Measurements from ENCODE around the gene PPCS.

Gene PPCS

DNA sequence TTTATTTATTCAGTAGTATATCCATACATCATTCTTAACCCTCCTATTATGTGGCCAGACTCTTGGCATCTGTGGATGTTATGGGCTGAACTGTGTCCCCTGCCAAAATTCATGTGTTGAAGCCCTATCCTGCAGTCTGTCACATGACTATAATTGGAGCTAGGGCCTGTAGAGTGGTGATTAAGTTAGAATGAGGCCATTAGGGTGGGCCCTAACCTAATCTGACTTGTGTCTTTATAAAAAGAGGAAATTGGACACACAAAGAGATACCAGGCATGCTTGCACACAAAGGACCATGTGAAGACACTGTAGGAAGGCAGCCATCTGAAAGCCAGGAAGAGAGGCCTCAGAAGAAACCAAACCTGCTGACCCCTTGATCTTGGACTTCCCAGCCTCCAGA is 7.1 kb upstream of the PPCS start:
- H3K27me3 ChIP-seq (ENCODE audit: control insufficient read depth in 5 of 5, insufficient read depth in 4 of 5, low read length in 5 of 5): no peaks in the 10 kb centered on the region
- H3K9me3 ChIP-seq (ENCODE audit: control insufficient read depth in 5 of 5, low read length in 5 of 5): no peaks in the 10 kb centered on the region
- no peaks in the 10 kb centered on the region for H3K4me1 ChIP-seq (ENCODE audit: control insufficient read depth in 5 of 5, insufficient read depth in 5 of 5, low read length in 5 of 5)
- H3K36me3 ChIP-seq (ENCODE audit: control insufficient read depth in 5 of 5, insufficient read depth in 5 of 5, low read length in 5 of 5): no peaks in the 10 kb centered on the region
- H3K4me3 ChIP-seq (ENCODE audit: low read depth in 1 of 5, low read length in 5 of 5): no peak overlapping the region
- no peak overlapping the region for H3K9ac ChIP-seq (ENCODE audit: low read length in 5 of 5)
- H3K27ac ChIP-seq (ENCODE audit: low read depth, low read length): no peak overlapping the region

GRCh38 chr1:42450061-42450460 is 6.3 kb upstream of the PPCS start:
- Histone ChIP-seq H3K9me3 (ENCODE audit: control insufficient read depth in 5 of 5, low read length in 5 of 5) (no peaks in the 10 kb centered on the region), H3K4me1 (ENCODE audit: control insufficient read depth in 5 of 5, insufficient read depth in 5 of 5, low read length in 5 of 5) (peaks cover 0 to 2% (median 0%) of the 10 kb centered on the region in 5 donors), H3K4me3 (ENCODE audit: low read depth in 1 of 5, low read length in 5 of 5) (no peak overlapping the region), H3K27ac (ENCODE audit: low read depth, low read length) (no peak overlapping the region), H3K27me3 (ENCODE audit: control insufficient read depth in 5 of 5, insufficient read depth in 4 of 5, low read length in 5 of 5) (no peaks in the 10 kb centered on the region), H3K9ac (ENCODE audit: low read length in 5 of 5) (no peak overlapping the region), H3K36me3 (ENCODE audit: control insufficient read depth in 5 of 5, insufficient read depth in 5 of 5, low read length in 5 of 5) (no peaks in the 10 kb centered on the region)

DNA sequence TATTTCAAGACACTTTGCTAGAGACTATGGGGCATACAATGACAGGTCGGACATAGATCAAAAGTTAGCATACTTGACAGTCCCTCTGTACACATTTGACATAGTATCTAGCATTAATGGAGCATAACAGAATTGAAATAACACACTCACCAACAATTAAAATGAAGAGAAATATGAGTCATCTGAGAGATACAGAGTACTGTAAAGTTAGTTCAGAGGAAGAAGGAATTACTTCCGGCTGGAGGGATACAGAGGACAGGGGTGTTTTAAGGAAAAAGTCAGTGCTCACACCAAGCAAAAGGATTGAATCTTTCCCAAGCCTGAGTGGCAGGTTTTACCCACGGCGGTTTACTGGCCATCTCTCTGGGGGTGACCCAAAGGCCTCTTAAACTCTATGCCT is 3.0 kb upstream of the PPCS start:
- H3K4me3 ChIP-seq (ENCODE audit: low read depth in 1 of 5, low read length in 5 of 5): no peak overlapping the region
- no peaks in the 10 kb centered on the region for H3K27me3 ChIP-seq (ENCODE audit: control insufficient read depth in 5 of 5, insufficient read depth in 4 of 5, low read length in 5 of 5)
- no peaks in the 10 kb centered on the region for H3K9me3 ChIP-seq (ENCODE audit: control insufficient read depth in 5 of 5, low read length in 5 of 5)
- H3K9ac ChIP-seq (ENCODE audit: low read length in 5 of 5): no peak overlapping the region
- no peak overlapping the region for H3K27ac ChIP-seq (ENCODE audit: low read depth, low read length)
- peaks cover 8 to 22% (median 18%) of the 10 kb centered on the region in 5 donors for H3K4me1 ChIP-seq (ENCODE audit: control insufficient read depth in 5 of 5, insufficient read depth in 5 of 5, low read length in 5 of 5)
- peaks cover 0 to 4% (median 4%) of the 10 kb centered on the region in 5 donors for H3K36me3 ChIP-seq (ENCODE audit: control insufficient read depth in 5 of 5, insufficient read depth in 5 of 5, low read length in 5 of 5)

DNA sequence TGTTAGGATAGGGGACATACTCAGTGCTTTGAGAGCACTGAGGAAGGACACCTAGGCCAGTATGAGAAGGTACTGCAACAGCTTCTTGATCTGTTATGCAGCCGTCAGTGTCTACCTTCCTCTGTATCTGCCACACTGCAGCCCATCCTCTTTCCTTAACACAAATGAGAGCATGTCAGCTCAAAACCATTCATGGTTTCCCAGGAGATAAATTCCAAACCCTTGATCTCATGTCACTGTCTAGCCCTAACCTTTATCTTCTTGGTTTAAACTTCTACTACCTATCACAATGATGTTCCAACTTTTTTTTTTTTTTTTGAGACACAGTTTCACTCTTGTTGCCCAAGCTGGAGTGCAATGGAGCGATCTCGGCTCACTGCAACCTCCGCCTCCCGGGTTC is 1.9 kb upstream of the PPCS start:
- no peak overlapping the region for H3K9ac ChIP-seq (ENCODE audit: low read length in 5 of 5)
- no peak overlapping the region for H3K4me3 ChIP-seq (ENCODE audit: low read depth in 1 of 5, low read length in 5 of 5)
- no peaks in the 10 kb centered on the region for H3K27me3 ChIP-seq (ENCODE audit: control insufficient read depth in 5 of 5, insufficient read depth in 4 of 5, low read length in 5 of 5)
- H3K36me3 ChIP-seq (ENCODE audit: control insufficient read depth in 5 of 5, insufficient read depth in 5 of 5, low read length in 5 of 5): peaks cover 1 to 14% (median 11%) of the 10 kb centered on the region in 5 donors
- H3K4me1 ChIP-seq (ENCODE audit: control insufficient read depth in 5 of 5, insufficient read depth in 5 of 5, low read length in 5 of 5): peaks cover 8 to 22% (median 18%) of the 10 kb centered on the region in 5 donors
- no peaks in the 10 kb centered on the region for H3K9me3 ChIP-seq (ENCODE audit: control insufficient read depth in 5 of 5, low read length in 5 of 5)
- no peak overlapping the region for H3K27ac ChIP-seq (ENCODE audit: low read depth, low read length)

- H3K36me3 ChIP-seq (ENCODE audit: control insufficient read depth in 5 of 5, insufficient read depth in 5 of 5, low read length in 5 of 5): peaks cover 12 to 31% (median 24%) of the 10 kb centered on the region in 5 donors
- peak overlapping the region; percentile 68 to 96 (median 90) for H3K9ac ChIP-seq (ENCODE audit: low read length in 5 of 5)
- H3K4me3 ChIP-seq (ENCODE audit: low read depth in 1 of 5, low read length in 5 of 5): peak overlapping the region; percentile 92 to 98 (median 97)
- no peaks in the 10 kb centered on the region for H3K9me3 ChIP-seq (ENCODE audit: control insufficient read depth in 5 of 5, low read length in 5 of 5)
- H3K4me1 ChIP-seq (ENCODE audit: control insufficient read depth in 5 of 5, insufficient read depth in 5 of 5, low read length in 5 of 5): peaks cover 8 to 22% (median 18%) of the 10 kb centered on the region in 5 donors
- H3K27ac ChIP-seq (ENCODE audit: low read depth, low read length): peak overlapping the region; percentile 92
- no peaks in the 10 kb centered on the region for H3K27me3 ChIP-seq (ENCODE audit: control insufficient read depth in 5 of 5, insufficient read depth in 4 of 5, low read length in 5 of 5)
Observed at GRCh38 chr1:42456754-42457089, 379 bp downstream of the PPCS start.

DNA sequence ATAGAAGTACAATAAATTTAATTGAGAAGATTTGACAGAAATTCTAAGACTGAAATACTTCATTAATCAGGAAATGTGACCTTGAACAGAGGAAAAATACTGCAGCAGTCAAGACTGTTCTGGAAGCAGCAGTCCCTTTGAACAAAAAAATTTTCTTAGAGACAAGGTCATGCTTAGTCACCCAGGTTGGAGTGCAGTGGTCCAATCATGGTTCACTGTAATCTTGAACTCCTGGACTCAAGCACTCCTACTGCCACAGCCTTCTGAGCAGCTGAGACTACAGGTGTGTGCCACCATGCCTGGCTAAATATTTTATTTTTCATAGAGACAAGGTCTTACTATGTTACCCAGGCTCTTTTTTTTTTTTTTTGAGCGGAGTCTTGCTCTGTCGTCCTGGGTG is 4.9 kb downstream of the PPCS start:
- H3K4me1 ChIP-seq (ENCODE audit: control insufficient read depth in 5 of 5, insufficient read depth in 5 of 5, low read length in 5 of 5): peaks cover 9 to 27% (median 24%) of the 10 kb centered on the region in 5 donors
- no peak overlapping the region for H3K4me3 ChIP-seq (ENCODE audit: low read depth in 1 of 5, low read length in 5 of 5)
- peaks cover 12 to 31% (median 24%) of the 10 kb centered on the region in 5 donors for H3K36me3 ChIP-seq (ENCODE audit: control insufficient read depth in 5 of 5, insufficient read depth in 5 of 5, low read length in 5 of 5)
- no peaks in the 10 kb centered on the region for H3K27me3 ChIP-seq (ENCODE audit: control insufficient read depth in 5 of 5, insufficient read depth in 4 of 5, low read length in 5 of 5)
- H3K27ac ChIP-seq (ENCODE audit: low read depth, low read length): no peak overlapping the region
- no peaks in the 10 kb centered on the region for H3K9me3 ChIP-seq (ENCODE audit: control insufficient read depth in 5 of 5, low read length in 5 of 5)
- H3K9ac ChIP-seq (ENCODE audit: low read length in 5 of 5): no peak overlapping the region

GRCh38 chr1:42462828-42463763 is 6.8 kb downstream of the PPCS start, which contains the start of gene CCDC30:
Gene CCDC30 (plus strand): TSS chr1:42463286. CDS start chr1:42480552, 17,266 bp downstream.
- peak within 1 kb of the TSS; percentile 80 to 90 (median 87) for H3K4me3 ChIP-seq (ENCODE audit: low read depth in 1 of 5, low read length in 5 of 5)
- peak within 1 kb of the TSS; percentile 47 for H3K27ac ChIP-seq (ENCODE audit: low read depth, low read length)
- H3K9ac ChIP-seq (ENCODE audit: low read length in 5 of 5): peak within 1 kb of the TSS in 4 of 5 donors; percentile 51 to 68 (median 65)
- H3K9me3 ChIP-seq (ENCODE audit: control insufficient read depth in 5 of 5, low read length in 5 of 5): no peaks in the 10 kb centered on the region
- peaks cover 3 to 16% (median 14%) of the 10 kb centered on the region in 5 donors for H3K4me1 ChIP-seq (ENCODE audit: control insufficient read depth in 5 of 5, insufficient read depth in 5 of 5, low read length in 5 of 5)
- peaks cover 12 to 30% (median 24%) of the 10 kb centered on the region in 5 donors for H3K36me3 ChIP-seq (ENCODE audit: control insufficient read depth in 5 of 5, insufficient read depth in 5 of 5, low read length in 5 of 5)
- no peaks in the 10 kb centered on the region for H3K27me3 ChIP-seq (ENCODE audit: control insufficient read depth in 5 of 5, insufficient read depth in 4 of 5, low read length in 5 of 5)

DNA sequence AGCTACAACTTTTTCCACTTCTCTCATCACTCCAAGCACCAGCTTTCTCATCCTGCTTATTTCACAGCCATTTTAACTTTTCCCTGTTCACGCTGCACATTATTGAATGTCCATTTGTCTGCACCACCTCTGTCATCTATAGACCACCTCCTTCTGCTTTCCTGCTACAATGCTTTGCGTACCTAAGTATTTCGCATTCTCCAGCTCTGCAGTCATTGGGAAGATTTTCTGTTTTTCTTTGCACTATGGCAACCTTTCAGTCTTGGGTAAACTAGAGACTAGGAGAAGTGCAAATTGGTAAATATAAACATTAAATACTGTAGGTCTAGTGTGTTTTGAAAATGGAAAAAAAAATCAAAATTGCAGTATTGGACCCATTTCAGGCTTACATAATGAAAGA is 7.6 kb downstream of the PPCS start:
- Histone ChIP-seq H3K9ac (ENCODE audit: low read length in 5 of 5) (peak overlapping the region in 2 of 5 donors; percentile 65), H3K27me3 (ENCODE audit: control insufficient read depth in 5 of 5, insufficient read depth in 4 of 5, low read length in 5 of 5) (no peaks in the 10 kb centered on the region), H3K36me3 (ENCODE audit: control insufficient read depth in 5 of 5, insufficient read depth in 5 of 5, low read length in 5 of 5) (peaks cover 12 to 23% (median 19%) of the 10 kb centered on the region in 5 donors), H3K9me3 (ENCODE audit: control insufficient read depth in 5 of 5, low read length in 5 of 5) (no peaks in the 10 kb centered on the region), H3K27ac (ENCODE audit: low read depth, low read length) (no peak overlapping the region), H3K4me3 (ENCODE audit: low read depth in 1 of 5, low read length in 5 of 5) (peak overlapping the region; percentile 80 to 90 (median 87)), H3K4me1 (ENCODE audit: control insufficient read depth in 5 of 5, insufficient read depth in 5 of 5, low read length in 5 of 5) (peaks cover 3 to 16% (median 14%) of the 10 kb centered on the region in 5 donors)

DNA sequence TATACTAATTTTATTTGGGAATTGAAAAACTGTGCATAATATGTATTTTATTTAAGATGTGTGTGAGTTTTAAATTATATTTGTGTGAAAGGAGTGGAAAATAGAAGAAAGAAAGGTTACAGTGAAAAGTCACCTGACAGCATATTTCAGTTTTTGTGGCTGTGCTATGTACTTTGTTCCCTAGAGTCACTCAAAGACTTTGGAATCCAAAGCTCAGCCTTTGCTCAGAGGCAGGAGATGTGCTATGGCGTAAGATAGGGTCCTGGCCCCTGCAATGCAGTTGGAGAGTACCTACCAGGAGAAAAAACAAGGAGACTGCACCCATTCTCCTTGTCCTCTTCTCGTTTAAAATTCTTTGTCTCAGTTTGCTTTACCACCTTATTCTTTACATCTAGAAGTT is 9.7 kb downstream of the PPCS start:
- Histone ChIP-seq H3K36me3 (ENCODE audit: control insufficient read depth in 5 of 5, insufficient read depth in 5 of 5, low read length in 5 of 5) (peaks cover 0 to 2% (median 1%) of the 10 kb centered on the region in 5 donors), H3K9ac (ENCODE audit: low read length in 5 of 5) (no peak overlapping the region), H3K27ac (ENCODE audit: low read depth, low read length) (no peak overlapping the region), H3K27me3 (ENCODE audit: control insufficient read depth in 5 of 5, insufficient read depth in 4 of 5, low read length in 5 of 5) (no peaks in the 10 kb centered on the region), H3K4me1 (ENCODE audit: control insufficient read depth in 5 of 5, insufficient read depth in 5 of 5, low read length in 5 of 5) (peaks cover 3 to 16% (median 14%) of the 10 kb centered on the region in 5 donors), H3K9me3 (ENCODE audit: control insufficient read depth in 5 of 5, low read length in 5 of 5) (no peaks in the 10 kb centered on the region), H3K4me3 (ENCODE audit: low read depth in 1 of 5, low read length in 5 of 5) (no peak overlapping the region)

DNA sequence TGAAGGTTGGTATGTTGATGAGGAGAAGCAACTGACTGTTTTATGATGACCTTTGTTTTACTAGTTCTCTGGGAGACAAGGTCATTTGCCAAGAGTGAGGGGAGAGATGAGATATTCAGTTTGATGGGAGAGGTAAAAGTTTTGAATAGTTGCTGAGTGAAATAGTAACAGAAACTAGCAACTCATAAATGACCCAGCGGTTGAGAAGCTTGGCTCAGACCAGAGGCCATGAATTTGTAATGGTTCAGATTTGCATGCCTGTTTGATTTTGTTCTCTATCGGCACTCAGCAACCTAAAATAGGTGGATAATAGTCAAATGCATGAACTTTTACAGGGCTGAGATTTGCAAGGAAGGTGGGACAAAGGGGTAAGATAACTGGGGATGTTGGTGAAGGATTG is 13.4 kb downstream of the PPCS start:
- Histone ChIP-seq H3K4me1 (ENCODE audit: control insufficient read depth in 5 of 5, insufficient read depth in 5 of 5, low read length in 5 of 5) (no peaks in the 10 kb centered on the region), H3K9ac (ENCODE audit: low read length in 5 of 5) (no peak overlapping the region), H3K9me3 (ENCODE audit: control insufficient read depth in 5 of 5, low read length in 5 of 5) (no peaks in the 10 kb centered on the region), H3K27me3 (ENCODE audit: control insufficient read depth in 5 of 5, insufficient read depth in 4 of 5, low read length in 5 of 5) (no peaks in the 10 kb centered on the region), H3K4me3 (ENCODE audit: low read depth in 1 of 5, low read length in 5 of 5) (no peak overlapping the region), H3K27ac (ENCODE audit: low read depth, low read length) (no peak overlapping the region), H3K36me3 (ENCODE audit: control insufficient read depth in 5 of 5, insufficient read depth in 5 of 5, low read length in 5 of 5) (peaks cover 0 to 3% (median 0%) of the 10 kb centered on the region in 5 donors)
